ENCODE data around the gene MGARP. TPM values are rescaled to one million over a fixed set of nuclear protein-coding genes. Genes with fewer than 3 reads are reported as not detected.

The MGARP gene
- total RNA-seq, 2 donors from 2014 or later, result 0.73 to 3.7 TPM

GRCh38 chr4:139223682-139224317, 56.2 kb downstream of the MGARP start:
- H3K27ac ChIP-seq, result no peak overlapping the region
- no peaks in the 10 kb centered on the region for H3K4me1 ChIP-seq (replicated peaks)
- H3K9me3 ChIP-seq, result no peaks in the 10 kb centered on the region
- TF ChIP-seq, protein P1, sequence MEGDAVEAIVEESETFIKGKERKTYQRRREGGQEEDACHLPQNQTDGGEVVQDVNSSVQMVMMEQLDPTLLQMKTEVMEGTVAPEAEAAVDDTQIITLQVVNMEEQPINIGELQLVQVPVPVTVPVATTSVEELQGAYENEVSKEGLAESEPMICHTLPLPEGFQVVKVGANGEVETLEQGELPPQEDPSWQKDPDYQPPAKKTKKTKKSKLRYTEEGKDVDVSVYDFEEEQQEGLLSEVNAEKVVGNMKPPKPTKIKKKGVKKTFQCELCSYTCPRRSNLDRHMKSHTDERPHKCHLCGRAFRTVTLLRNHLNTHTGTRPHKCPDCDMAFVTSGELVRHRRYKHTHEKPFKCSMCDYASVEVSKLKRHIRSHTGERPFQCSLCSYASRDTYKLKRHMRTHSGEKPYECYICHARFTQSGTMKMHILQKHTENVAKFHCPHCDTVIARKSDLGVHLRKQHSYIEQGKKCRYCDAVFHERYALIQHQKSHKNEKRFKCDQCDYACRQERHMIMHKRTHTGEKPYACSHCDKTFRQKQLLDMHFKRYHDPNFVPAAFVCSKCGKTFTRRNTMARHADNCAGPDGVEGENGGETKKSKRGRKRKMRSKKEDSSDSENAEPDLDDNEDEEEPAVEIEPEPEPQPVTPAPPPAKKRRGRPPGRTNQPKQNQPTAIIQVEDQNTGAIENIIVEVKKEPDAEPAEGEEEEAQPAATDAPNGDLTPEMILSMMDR (IDR thresholded peaks at IDR 0.05), result no peak
- TF ChIP-seq POLR2AphosphoS5 (IDR thresholded peaks at IDR 0.05), result no peak
- no peak for TF ChIP-seq POLR2A (IDR thresholded peaks at IDR 0.05)
- H3K36me3 ChIP-seq, result no peaks in the 10 kb centered on the region
- intact Hi-C loops (cut with DNase I), result no loop called here
- 97% methylated on average over 2 of the region's 2 CpGs for WGBS
- no peak overlapping the region for H3K4me3 ChIP-seq
- H3K27me3 ChIP-seq (replicated peaks; ENCODE audit: insufficient read depth), result no peaks in the 10 kb centered on the region
- no peak for DNase-seq (ENCODE audit: low spot score)

GRCh38 chr4:139222215-139222614, 57.8 kb downstream of the MGARP start:
- TF ChIP-seq POLR2A (IDR thresholded peaks at IDR 0.05) (no peak), POLR2AphosphoS5 (IDR thresholded peaks at IDR 0.05) (no peak)
- TF ChIP-seq, protein P1 (IDR thresholded peaks at IDR 0.05), result no peak
- Histone ChIP-seq H3K9me3 (no peaks in the 10 kb centered on the region), H3K27ac (no peak overlapping the region), H3K36me3 (no peaks in the 10 kb centered on the region), H3K27me3 (replicated peaks; ENCODE audit: insufficient read depth) (no peaks in the 10 kb centered on the region), H3K4me1 (replicated peaks) (no peaks in the 10 kb centered on the region), H3K4me3 (no peak overlapping the region)
- WGBS, result 95% methylated on average over 5 of the region's 5 CpGs
- no peak for DNase-seq (ENCODE audit: low spot score)
- intact Hi-C loops (cut with DNase I), result no loop called here

DNA sequence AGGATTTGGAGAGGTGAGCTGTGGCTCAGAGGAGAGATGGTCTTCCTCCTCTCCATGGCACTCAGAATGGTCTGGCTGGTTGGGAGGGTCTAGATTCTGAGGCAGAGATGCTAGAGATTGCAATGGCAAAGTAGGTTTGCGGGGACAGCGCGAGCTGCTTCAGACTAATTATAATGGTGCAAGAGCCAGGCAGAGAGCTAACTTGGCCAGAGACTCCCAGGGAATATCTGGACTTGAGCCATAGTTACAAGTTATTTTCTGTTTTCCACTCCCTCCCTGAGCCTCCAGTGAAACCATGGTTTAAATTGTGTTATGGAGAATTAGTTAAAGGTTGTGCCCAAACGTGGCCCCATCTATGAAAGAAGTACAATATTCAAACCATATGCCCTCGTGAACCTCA, 58.3 kb downstream of the MGARP start:
- Histone ChIP-seq H3K9me3 (no peaks in the 10 kb centered on the region), H3K27me3 (replicated peaks; ENCODE audit: insufficient read depth) (no peaks in the 10 kb centered on the region), H3K27ac (no peak overlapping the region), H3K4me1 (replicated peaks) (no peaks in the 10 kb centered on the region), H3K36me3 (no peaks in the 10 kb centered on the region), H3K4me3 (no peak overlapping the region)
- TF ChIP-seq POLR2AphosphoS5 (IDR thresholded peaks at IDR 0.05), result no peak
- TF ChIP-seq, protein P1 (IDR thresholded peaks at IDR 0.05), result no peak
- TF ChIP-seq POLR2A (IDR thresholded peaks at IDR 0.05), result no peak
- DNase-seq (ENCODE audit: low spot score), result no peak
- WGBS, result 83% methylated on average over 5 of the region's 5 CpGs
- intact Hi-C loops (cut with DNase I), result no loop called here

- WGBS, result 92% methylated on average over 4 of the region's 4 CpGs
- Histone ChIP-seq H3K4me3 (no peak overlapping the region), H3K4me1 (replicated peaks) (no peaks in the 10 kb centered on the region), H3K27ac (no peak overlapping the region), H3K27me3 (replicated peaks; ENCODE audit: insufficient read depth) (no peaks in the 10 kb centered on the region), H3K36me3 (no peaks in the 10 kb centered on the region), H3K9me3 (no peaks in the 10 kb centered on the region)
- intact Hi-C loops (cut with DNase I), result no loop called here
- TF ChIP-seq POLR2AphosphoS5 (IDR thresholded peaks at IDR 0.05) (no peak), POLR2A (IDR thresholded peaks at IDR 0.05) (no peak)
- TF ChIP-seq, protein P1 (IDR thresholded peaks at IDR 0.05), result no peak
- DNase-seq (ENCODE audit: low spot score), result no peak
These were observed 60.5 kb downstream of the MGARP start for GRCh38 chr4:139219450-139220055.

Small RNA genes within 50 kb of the gene (small RNA-seq; reads per million reads assigned to genes)
- gene RNU6-1074P (0 reads per million in 2 donors), gene RNU6-1214P (0 reads per million in 2 donors), gene RNU6-506P (0 reads per million in 2 donors)

Other genes starting within 250 kb of the MGARP start
- gene ELF2, start 103.0 kb downstream of the MGARP start, total RNA-seq, result 10 to 100 TPM; 53.2 to 61.7 TPM
- 10 to 100 TPM; 19.3 to 22.9 TPM for gene NAA15, start 21.3 kb upstream of the MGARP start, total RNA-seq
- gene NDUFC1, start 22.3 kb upstream of the MGARP start, total RNA-seq, result 10 to 100 TPM; 80.2 to 85.9 TPM
- gene RAB33B, start 173.9 kb upstream of the MGARP start, total RNA-seq, result 10 to 100 TPM in 1 of 2 donors, 1 to 10 TPM in 1; 6.2 to 12.0 TPM

All from prostate gland (tissue), 2 donors.